Fibroblast of skin of back (primary cell): ENCODE data around the gene FOXD2.
"Not testable (repeated sequence)": the region's sequence is repeated elsewhere in the genome, so short reads cannot be mapped to it uniquely, and the experiment has no call there.

Source experiments
- DNase-seq: peaks from one replicate; pipeline ENCODE4 v3.0.0-alpha.2; 2013

The FOXD2 gene

DNA sequence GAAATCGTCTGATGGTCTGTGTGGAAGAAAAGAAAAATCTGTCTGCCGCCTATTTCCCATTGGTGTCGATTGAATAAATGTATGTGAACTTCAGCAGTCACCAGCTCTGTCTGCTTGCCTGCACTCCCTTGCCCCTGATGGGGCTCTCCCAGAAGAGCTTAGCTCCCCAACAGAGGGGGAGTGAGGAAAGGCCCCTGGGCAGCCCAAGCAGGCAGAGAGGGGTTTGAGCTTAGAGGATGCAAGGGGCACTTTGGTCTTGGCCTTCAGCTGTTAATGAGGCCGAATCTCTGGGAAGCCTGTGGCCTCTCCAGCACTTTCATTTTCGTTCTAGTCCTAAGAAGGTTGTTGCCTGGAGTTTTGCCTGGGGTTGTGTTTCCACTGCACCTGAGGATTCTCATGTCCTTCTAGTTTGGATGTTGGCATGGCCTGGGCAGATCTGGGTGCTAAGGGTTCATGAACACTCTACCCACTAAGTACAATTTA is 2.8 kb downstream of the FOXD2 start:
- DNase-seq: no peak

DNA sequence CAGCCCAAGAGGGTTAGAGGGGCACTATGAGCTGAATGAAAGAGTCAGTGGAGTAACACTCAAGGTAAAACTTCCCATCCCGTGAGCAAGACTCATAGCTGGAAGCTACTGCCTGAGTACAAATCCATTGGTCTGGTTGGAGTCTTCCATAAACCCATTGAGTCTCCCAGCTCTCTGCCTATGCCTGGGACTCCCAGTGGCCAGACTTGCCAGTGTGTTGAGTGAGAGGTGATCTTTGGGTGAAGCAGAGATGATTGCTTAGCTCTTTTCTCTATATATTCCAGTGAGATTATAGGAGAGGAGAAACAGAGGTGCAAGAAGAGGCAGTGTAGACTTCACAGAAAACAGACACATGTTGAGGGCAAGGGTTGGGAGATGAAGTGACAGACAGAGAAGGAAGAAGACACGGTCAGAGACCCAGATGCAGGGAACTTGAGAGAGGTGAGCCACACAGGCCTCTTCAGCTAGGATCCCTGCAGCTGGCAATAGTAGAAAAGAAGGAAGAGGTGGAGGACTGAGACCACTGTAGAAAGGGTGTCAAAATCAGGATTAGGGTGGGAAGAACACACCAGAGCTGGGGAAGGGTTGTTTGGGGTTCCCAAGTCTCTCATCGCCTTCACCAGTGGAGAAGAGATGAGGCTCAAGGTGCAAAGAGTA is 3.7 kb downstream of the FOXD2 start:
- DNase-seq: no peak

DNA sequence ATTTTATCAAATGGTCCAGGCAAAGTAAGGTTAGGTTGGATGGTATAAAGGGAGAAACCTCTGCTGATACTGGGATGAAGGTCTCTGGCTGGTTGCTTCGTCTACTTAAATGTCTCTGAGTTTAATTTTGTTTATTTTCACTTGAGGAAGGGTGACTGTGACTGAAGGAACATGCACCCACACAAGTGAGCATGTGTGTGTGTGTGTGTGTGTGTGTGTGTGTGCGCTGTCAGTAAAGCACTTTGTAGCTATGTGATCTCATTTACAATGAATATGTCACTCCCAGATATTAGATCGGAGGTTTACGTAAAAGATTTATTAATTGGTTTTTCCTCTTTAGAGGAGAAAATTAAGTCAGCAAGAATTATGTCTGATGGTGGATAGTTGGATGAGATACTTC is 4.4 kb downstream of the FOXD2 start:
- no peak for DNase-seq

DNA sequence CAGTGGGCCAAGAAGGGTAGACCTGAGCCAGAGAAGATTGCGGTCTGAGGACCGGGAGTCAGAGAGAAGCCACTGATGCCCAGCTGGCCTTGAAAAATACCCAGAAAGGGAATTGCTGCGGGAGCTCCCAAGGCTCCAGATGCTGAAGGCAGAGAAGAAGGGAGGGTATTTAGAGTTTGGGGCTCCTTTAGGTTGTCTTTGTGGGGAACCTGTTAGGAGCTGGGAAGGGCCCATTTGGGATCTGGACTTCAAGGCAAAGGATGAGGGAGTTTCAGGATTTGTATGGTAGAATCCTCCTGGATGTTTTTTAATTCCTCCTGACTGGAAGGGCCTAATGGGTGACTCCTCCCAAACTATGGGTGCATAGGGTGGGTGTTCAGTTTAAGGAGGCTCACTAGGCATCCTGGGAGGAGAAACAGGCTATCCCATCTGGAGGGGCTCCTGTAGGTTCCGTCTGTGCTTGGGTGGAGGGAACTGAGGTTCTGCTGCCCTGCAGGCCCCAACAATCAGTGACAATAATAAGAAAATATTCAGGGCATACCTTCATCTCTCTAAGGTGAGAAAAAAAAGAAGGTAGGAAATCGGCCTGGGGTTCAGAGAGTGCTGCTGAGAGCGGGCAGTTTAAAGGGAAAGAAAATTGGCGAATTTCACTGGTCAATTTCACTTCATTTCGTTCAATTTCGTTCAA is 5.1 kb downstream of the FOXD2 start:
- DNase-seq: no peak

DNA sequence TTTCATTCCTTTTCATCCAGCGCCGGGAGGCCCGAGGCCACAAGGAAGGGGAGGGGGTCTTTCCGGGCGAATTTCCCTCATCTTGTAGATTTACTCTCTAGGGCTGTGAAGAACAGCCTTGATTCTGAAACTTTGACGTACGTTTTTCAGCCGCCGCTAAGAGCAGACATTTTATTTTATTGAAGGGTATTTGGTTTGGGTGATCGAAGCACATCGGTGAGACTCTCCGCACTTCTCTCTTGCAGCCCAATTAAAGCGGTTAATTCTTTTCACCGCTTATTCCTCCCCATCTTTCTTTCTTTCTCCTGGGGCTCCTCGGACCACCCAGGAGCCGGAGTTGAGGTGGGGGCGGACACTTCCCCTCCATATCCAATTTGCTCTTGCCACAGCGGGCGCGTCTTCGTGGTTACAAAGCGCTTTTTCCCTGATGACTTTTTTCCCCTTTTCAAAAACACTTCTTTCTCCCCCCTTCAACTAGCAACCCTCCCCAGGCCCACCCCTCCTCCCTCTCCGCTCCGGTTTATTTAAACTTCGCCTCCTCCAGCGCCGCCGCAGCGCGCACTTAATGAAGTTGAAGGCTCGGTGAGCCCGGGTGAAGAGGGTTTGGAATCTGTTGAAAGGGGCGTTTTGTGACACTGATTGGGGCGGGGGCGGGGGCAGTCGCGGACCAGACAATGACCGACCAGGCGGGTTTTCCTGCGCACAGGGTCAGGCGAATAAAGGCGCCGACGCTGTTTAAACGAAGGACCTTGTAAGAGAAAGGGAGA is 5.9 kb downstream of the FOXD2 start:
- DNase-seq: no peak

DNA sequence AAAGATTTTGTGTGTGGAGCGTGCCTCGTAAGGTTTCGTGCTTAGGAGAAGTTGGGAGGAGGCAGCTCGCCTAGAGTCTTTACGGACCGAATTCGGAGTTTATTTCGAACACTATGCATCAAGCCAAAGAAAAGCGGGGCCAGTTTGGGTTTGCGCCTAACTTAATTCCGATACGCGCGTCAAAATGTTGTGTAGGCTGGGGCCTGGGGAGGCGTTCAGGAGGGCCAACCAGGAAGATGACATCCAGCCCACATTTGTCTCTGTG is 6.4 kb downstream of the FOXD2 start:
- DNase-seq: no peak

DNA sequence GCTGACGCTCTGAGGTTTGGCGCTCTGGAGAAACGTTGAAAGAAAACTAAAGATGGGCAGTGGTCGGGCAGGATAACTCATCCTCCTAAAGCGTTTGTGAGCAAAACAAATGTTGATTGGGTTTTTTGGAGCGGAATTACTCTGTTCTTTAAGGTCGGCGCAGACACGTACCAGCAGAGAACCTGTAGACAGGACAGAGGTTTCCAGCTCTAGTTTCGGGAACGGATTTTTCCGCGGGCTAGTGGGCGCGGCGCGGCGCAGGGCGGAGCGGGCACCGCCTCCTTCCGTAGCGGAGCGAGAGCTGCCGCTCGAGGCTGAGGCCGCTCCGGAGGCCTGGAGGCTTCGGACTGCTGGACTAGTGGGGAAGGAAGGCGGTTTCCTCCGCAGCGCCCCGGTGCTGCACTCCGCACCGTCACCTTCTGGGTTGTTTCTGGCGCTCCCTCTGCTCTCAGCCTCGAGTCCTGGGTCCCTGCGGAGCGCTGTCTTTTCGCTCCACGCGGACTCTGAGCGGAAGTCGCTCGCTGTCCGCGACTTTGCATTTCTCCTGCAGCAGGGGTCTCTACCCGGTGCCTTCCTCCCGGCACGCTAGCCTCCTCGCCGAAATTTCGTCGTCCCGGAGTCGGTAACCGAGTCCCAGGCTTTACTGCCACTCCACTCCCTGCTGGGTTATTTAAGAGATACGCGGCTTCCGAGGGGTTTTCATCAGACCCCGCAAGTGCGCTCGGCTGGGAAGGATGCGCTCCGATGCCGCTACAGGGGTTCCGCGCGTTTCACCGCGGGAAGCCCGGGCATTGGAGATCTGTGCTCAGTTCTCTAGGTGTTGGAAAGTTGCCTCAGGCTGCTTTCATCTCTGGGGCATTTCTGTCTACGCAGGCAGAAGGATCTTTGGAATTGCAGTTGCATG is 7.0 kb downstream of the FOXD2 start:
- DNase-seq: peak; percentile 14

DNA sequence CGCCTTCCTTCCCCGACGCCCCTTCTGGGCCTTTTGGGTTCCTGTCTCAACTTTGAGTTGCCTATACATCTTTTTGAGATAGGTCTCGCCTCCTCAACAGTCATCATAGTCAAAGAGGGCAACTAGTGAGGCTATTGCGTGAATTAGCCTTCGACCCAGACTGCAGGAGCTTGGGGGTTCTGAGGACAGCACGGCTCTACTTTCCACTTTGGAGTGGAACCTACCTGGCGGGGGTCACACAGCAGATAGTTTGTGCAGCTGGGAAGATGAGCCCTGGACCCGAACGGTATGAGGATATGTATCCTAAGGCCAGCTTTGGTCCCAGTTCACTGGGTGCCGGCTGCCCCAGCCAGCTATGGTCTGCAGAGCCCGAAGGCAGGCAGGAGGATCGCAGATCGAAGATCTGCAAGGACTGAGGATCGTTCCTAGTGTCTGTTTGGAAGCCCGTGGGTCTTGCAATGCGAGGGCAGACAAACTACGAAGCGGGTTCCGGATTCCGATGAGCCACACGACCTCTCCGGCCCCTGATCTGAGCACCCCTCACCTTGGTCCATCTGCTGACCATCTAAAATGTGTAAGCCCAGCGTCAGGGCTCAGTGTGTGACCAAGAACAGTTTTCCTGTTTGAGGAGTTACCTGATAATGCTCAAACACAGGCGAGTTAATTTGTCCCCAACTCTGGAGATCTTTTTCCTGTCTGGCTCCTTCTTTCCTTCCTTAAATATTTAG is 8.1 kb downstream of the FOXD2 start:
- no peak for DNase-seq

DNA sequence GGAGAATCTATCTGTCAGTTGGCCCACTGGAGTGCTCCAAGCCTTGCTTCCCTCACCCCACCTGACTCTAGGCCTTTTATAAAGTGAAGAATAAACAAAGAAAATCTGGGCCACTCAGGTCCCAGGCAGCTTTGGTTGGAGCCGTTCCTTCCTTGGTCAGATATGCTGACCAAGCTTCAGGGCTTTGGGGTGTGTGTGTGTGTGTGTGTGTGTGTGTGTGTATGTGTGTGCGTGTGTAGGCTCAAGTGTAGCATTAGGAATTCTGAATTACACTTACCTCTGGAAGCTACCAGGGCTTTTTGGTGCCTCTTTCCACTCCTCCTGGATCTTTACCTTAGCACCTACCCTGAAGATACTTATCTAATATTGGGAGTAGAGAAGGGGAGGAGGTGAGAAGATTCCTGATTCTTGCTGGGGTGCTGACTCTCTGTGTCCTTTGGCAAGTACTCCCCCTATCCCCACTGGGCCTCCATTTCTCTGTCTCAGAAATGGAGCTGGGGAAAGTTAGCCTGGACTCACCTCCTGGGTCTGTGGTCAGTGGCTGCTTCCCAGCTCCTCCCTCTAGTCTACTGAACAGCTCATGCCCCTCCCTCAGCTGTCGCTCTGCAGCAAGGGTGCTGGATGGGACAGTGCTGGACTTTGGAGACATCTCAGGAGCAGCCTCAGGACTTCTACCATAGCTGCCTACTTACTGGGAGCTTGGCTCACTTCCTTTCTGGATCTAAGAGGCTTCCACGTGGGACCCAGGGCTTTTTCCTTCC is 10.8 kb downstream of the FOXD2 start:
- no peak for DNase-seq

DNA sequence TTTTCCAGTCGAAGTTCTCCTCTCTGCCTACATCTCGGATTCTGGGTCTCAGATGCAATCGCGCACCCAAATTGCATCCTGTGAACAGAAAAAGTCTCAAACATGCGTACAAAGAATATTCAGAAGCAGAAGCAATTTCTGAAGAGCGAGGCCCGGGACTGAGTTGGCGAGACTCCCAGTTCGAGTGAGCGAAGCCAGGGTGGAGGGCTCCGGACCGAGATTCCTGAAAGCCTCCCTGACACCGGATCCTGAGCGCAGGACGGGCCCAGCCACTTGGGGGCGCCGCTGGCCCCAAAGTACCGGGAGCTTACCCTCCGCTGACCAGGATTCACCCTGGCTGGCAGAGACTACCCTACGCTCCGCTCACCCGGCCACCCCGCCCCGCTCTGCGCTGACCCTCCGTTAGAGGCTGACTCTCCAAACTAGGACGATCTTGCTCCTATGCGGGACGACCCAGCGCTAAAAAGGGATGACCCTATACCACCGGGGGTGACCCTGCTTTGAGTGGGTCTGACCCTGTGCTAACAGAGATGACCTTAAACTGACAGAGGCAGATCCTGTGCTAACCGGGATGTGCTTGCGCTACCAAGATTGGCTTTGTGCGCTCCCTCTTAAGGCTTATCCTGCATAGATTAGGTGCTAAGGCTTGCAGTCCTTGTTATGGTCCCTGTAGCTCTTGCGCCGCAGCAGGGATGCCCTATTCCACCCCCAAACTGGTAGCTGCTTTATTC is 12.1 kb downstream of the FOXD2 start:
- DNase-seq: no peak

DNA sequence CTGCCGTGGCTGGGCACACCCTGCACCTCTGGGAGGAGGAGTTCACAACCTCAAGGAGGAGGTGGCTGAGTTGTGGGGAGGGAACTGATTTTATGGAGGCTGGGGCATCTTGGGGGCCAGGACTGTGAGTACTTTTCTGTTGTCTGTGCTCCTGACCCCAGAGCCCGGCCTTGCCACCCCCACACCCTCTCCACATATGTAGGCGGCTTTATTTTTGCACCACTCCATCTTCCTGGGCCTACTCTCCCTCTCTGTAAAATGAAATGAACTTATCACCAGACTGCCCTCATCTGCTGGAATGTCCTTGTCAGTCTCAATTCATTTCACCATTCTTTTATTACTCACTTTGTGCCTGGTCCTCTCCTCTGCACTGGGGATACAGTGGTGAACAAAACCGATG is 12.8 kb downstream of the FOXD2 start:
- no peak for DNase-seq

DNA sequence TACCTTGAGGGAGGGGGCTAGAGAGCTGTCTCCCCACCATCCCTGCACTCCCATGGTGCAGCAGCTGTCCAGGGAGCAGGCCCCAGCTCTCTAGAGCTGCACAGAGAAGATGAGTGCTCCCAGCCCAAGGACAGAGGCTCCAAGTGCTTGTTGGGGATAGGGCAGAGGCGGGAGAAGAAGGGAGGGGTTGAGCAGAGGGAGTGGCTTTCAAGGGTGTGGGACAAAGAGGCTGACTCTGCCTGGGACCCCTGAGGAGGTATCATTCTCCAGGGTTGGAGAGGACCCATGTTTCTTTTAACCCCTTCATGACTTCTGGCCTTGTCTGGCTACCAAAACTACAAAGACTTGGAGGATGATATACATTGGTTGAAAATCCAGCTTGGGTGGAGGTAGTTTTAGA is 14.6 kb downstream of the FOXD2 start:
- DNase-seq: no peak

DNA sequence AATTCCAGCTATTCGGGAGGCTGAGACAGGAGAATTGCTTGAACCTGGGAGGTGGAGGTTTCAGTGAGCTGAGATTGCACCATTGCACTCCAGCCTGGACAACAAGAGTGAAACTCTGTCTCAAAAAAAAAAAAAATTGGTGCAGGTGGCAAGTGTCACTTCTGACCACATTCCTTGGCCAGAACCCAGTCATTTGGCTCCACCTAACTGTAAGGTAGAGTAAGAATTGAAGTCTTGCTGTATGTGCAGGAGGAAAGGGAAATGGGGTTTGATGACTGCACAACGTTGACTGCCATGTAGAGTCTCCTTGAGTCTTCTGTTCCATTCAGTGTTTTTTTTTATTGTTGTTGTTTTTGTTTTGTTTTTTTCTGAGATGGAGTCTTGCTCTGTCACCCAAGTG is 16.1 kb downstream of the FOXD2 start:
- DNase-seq: not testable (repeated sequence)

DNA sequence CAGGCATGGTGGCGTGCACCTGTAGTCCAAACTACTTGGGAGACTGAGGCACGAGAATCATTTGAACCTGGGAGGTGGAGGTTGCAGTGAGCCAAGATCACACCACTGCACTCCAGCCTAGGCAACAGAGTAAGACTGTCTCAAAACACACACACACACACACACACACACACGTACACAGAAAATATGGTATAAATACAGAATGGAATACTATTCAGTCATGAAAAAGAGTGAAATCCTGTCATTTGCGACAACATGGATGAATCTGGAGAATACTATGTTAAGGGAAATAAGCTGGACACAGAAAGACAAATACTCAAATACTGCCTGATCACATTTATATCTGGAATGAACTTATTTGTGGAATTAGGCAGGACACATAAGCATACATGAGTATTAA is 18.4 kb downstream of the FOXD2 start:
- DNase-seq: no peak

DNA sequence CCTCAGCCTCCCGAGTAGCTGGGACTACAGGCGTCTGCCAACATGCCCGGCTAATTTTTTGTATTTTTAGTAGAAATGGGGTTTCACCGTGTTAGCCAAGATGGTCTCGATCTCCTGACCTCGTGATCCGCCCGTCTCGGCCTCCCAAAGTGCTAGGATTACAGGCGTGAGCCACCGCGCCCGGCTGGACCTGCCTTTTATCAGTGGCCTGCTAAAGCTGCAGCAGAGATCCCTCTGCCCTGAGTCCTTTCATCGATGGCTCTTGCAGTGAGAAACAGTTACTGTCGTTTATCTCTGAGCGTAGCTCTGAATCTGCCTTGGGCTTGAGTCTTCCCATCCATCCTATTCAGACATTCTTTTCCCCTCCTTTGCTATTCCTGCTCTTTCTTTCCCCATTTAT is 19.7 kb downstream of the FOXD2 start:
- not testable (repeated sequence) for DNase-seq

DNA sequence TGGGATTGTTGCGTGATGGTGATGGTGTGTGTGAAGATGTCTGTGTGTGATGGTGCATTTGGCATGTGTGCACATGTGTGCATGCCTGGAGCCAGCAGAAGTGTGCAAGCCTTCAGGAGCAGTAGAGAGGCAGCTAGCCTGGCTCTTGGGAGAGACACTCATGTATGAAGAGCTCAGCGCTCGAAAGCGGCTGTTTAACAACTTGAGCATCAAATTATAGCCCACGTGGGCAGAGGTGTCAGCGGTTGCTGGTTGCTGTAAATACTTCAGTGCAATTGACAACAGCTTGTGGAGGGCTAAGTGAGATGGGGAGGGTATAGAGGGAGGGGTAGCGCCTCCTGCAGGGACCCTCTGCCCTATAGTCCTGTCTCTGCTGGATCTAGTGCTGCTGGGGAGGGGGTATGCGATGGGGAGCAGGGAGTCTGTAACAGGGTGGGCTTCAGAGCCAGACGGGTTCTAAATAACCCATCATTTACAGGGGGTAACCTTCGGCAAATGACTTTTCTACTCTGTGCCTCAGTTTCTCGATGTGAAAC is 21.5 kb downstream of the FOXD2 start:
- DNase-seq: no peak

DNA sequence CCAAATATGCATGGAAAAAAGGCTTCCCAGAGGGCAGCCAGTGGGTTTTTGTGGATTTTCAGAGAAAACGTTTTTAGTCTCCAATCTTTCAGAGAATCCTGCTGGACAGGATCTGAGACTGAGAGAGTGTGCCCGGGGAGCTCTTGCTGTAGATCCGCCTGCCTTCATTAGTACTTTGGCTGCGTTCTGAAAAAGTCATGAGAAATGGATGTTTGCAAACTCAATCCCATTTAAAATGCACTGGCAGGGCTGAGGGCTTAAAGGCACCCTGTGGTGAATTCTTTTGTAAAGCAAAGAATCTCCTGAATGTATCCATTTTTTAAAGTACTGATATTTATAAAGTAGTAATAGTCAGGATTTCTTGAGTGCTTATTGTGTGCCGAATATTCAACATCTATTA is 22.2 kb downstream of the FOXD2 start:
- DNase-seq: no peak

DNA sequence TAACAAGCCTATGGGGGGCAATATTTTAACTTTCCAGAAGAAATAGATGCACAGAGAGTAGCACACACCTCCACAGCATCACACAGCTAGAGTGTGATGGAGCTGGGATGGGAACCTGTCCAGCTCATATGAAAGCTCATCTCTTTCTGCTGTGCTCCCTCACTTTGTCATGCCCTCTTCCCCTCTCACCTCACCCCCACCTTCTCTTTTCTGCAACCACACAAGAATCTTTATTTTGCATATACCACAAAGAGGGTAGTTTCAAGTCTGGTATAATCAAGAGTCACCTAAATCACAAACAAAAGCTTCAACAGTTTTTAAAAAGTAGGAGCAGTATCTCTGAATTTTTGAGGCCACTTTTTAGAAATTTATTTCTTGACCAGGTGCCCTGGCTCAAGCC is 22.6 kb downstream of the FOXD2 start:
- DNase-seq: no peak

DNA sequence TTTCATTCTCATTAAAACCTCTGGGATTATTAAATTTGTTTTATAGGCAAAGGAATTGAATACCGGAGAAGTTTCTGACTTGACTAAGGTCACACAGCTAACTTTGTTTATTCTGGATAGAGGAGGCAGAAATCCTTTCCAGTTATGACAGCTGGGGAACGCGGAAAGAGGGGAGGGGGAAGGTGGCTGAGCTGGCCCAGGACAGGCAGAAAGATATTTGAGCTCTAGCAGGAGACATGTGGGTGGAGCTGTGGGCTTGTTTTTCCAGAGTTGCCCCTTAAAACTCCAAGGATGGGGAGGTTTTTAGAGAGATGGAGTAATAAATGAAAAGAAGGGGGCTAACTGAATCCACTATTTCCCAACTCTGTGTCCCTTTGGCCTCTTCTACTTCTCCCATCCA is 27.8 kb downstream of the FOXD2 start:
- no peak for DNase-seq

DNA sequence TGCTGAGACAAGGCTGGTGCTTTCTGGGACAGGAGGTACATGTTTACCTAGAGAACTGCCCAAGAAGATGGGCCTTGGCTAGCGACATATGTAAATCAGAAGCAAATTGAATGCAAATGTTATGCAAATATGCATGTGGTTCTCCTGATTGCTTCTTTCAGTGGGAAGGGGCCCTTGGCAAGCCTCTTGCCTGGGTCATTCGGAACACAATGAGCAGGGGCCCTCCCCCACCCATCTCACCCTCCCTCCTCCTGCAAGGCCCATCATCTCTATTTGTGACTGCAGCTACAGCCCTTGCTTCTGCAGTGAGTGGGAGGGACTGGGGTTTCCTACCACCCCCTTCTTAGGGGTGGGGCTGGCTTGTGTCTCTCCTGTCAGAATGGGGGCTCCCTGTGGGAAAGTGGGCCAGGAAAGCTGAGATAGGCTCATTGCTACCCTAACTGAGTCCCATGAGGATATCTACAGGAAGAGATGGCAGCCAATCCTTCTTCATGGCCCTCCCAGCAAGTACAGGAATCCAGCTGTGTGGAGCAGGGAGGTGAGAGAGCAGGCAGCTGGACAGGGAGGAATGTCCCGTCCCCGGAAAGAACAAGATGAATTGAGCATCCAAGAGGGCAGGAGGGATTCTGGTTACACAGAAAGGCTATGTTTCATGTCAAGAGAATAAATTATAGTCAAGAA is 31.0 kb downstream of the FOXD2 start:
- no peak for DNase-seq
